ENCODE measurements around the gene PDGFRB. TPM values are rescaled to one million over a fixed set of nuclear protein-coding genes. Genes with fewer than 3 reads are reported as not detected.
A peak's percentile ranks its signal among the peaks of the same experiment; 100 is the strongest.

PDGFRB gene
- total and polyA plus RNA-seq, 9 of the 15 experiments (the other 6 are each of a cell fraction or from before 2014, with no cell fraction given), result 0.01 to 1.5 (median 0.09) TPM; not detected in 3

- POLR2A ChIA-PET, result interaction anchor here (1.1 kb wide), 1 partner anchor 11 kb away, joined by 3 read pairs; no protein-coding TSS in a partner anchor
- intact Hi-C loops (cut with micrococcal nuclease) (no loop called here), in situ Hi-C loops (cut with MboI) (no loop called here)
- ATAC-seq, result no peak
- no peak for DNase-seq (ENCODE audit: extremely low read depth in 1 of 4, low spot score in 3 of 4)
- no peaks in the 10 kb centered on the region for H3K36me3 ChIP-seq (ENCODE audit: control insufficient read depth, insufficient read depth, low read length)
- no peak for FAIRE-seq
- 0% methylated on average over 3 of the region's 3 CpGs for WGBS (ENCODE audit: insufficient coverage, low coverage, missing lambda C conversion rate)
- no peak overlapping the region for H3K27ac ChIP-seq (ENCODE audit: extremely low read depth, low read depth, low read length)
- CTCF ChIA-PET (ENCODE audit: low intra/inter-chr PET ratio), result interaction anchor here (0.6 kb wide), 1 partner anchor 15 kb away, joined by 3 read pairs; no protein-coding TSS in a partner anchor
- no peak overlapping the region for H3K4me2 ChIP-seq (ENCODE audit: insufficient read depth, low read length)
- no peak overlapping the region for H3K9ac ChIP-seq (ENCODE audit: insufficient read depth in 1 of 2, low read depth in 2 of 2, low read length in 2 of 2)
- H3K4me3 ChIP-seq, result no peak overlapping the region
- TF ChIP-seq ATF3 (IDR thresholded peaks at IDR 0.05) (peak; percentile 14; the same call in 1 of the 2 replicates), ATF3 (CRISPR knock-in tag; conservative IDR thresholded peaks at IDR 0.05) (no peak), CREB3 (tag; conservative IDR thresholded peaks at IDR 0.05; ENCODE audit: low read depth) (no peak), ZNF778 (CRISPR knock-in tag; IDR thresholded peaks at IDR 0.05) (no peak)
- no peaks in the 10 kb centered on the region for H3K79me2 ChIP-seq (ENCODE audit: control insufficient read depth, insufficient read depth, low read length)
- no peak overlapping the region for H2AFZ ChIP-seq (ENCODE audit: low read depth, low read length)
- BruUV-seq (replicated peaks), result no TSS peak
- no peaks in the 10 kb centered on the region for H3K9me1 ChIP-seq (ENCODE audit: control insufficient read depth, insufficient read depth, low read length)
- no peaks in the 10 kb centered on the region for H4K20me1 ChIP-seq (replicated peaks; ENCODE audit: control insufficient read depth, insufficient read depth, low read length)
- H3K27me3 ChIP-seq (ENCODE audit: control insufficient read depth in 2 of 2, insufficient read depth in 2 of 2, low read length in 2 of 2), result peaks cover 21 to 49% of the 10 kb centered on the region in 2 experiments; a peak in 4 of 5 replicates
- H3K4me1 ChIP-seq (replicated peaks in 1 of 2; ENCODE audit: control insufficient read depth in 2 of 2, insufficient read depth in 2 of 2, low read length in 2 of 2), result no peaks in the 10 kb centered on the region
- H3K9me3 ChIP-seq (replicated peaks; ENCODE audit: control insufficient read depth, insufficient read depth, low read depth, low read length), result no peaks in the 10 kb centered on the region
Measured at GRCh38 chr5:150168864-150169263, 13.2 kb upstream of the PDGFRB start.
